ENCODE data around the gene PDE1A. TPM values are rescaled to one million over a fixed set of nuclear protein-coding genes. Genes with fewer than 3 reads are reported as not detected.

PDE1A gene
- total RNA-seq, 4 donors from 2014 or later, result 2.1 to 12.4 (median 2.8) TPM

- H3K27me3 ChIP-seq, result no peaks in the 10 kb centered on the region
- TF ChIP-seq POLR2A (IDR thresholded peaks at IDR 0.05) (no peak), CTCF (IDR thresholded peaks at IDR 0.05) (no peak)
- H3K36me3 ChIP-seq, result no peaks in the 10 kb centered on the region
- no peak for DNase-seq
- H3K27ac ChIP-seq, result no peak overlapping the region
- H3K9me3 ChIP-seq, result no peaks in the 10 kb centered on the region
- H3K4me3 ChIP-seq, result no peak overlapping the region
- no peaks in the 10 kb centered on the region for H3K4me1 ChIP-seq
Measured at GRCh38 chr2:182110347-182110746, 316.5 kb downstream of the PDE1A start.

- TF ChIP-seq POLR2A (IDR thresholded peaks at IDR 0.05), result no peak
- TF ChIP-seq CTCF (IDR thresholded peaks at IDR 0.05), result no peak
- no peaks in the 10 kb centered on the region for H3K27me3 ChIP-seq
- H3K36me3 ChIP-seq, result no peaks in the 10 kb centered on the region
- H3K4me1 ChIP-seq, result no peaks in the 10 kb centered on the region
- no peaks in the 10 kb centered on the region for H3K9me3 ChIP-seq
- H3K4me3 ChIP-seq, result no peak overlapping the region
- DNase-seq, result no peak
- no peak overlapping the region for H3K27ac ChIP-seq
Measured at GRCh38 chr2:182103526-182103925, 323.3 kb downstream of the PDE1A start.

- no peaks in the 10 kb centered on the region for H3K36me3 ChIP-seq
- no peaks in the 10 kb centered on the region for H3K9me3 ChIP-seq
- no peak for DNase-seq
- H3K27ac ChIP-seq, result no peak overlapping the region
- H3K4me3 ChIP-seq, result no peak overlapping the region
- TF ChIP-seq POLR2A (IDR thresholded peaks at IDR 0.05) (no peak), CTCF (IDR thresholded peaks at IDR 0.05) (no peak)
- no peaks in the 10 kb centered on the region for H3K27me3 ChIP-seq
- no peaks in the 10 kb centered on the region for H3K4me1 ChIP-seq
Measured at GRCh38 chr2:182101263-182101662, 325.6 kb downstream of the PDE1A start.

- DNase-seq, result no peak
- TF ChIP-seq POLR2A (IDR thresholded peaks at IDR 0.05) (no peak), CTCF (IDR thresholded peaks at IDR 0.05) (no peak)
- H3K4me3 ChIP-seq, result no peak overlapping the region
- no peaks in the 10 kb centered on the region for H3K27me3 ChIP-seq
- no peaks in the 10 kb centered on the region for H3K9me3 ChIP-seq
- no peaks in the 10 kb centered on the region for H3K4me1 ChIP-seq
- no peaks in the 10 kb centered on the region for H3K36me3 ChIP-seq
- H3K27ac ChIP-seq, result no peak overlapping the region
Measured at GRCh38 chr2:182098648-182099047, 328.2 kb downstream of the PDE1A start.

GRCh38 chr2:182097571-182098164 is 329.2 kb downstream of the PDE1A start:
- Histone ChIP-seq H3K4me1 (no peaks in the 10 kb centered on the region), H3K9me3 (no peaks in the 10 kb centered on the region), H3K4me3 (no peak overlapping the region), H3K27ac (no peak overlapping the region), H3K27me3 (no peaks in the 10 kb centered on the region), H3K36me3 (no peaks in the 10 kb centered on the region)
- no peak for DNase-seq
- no peak for TF ChIP-seq CTCF (IDR thresholded peaks at IDR 0.05)
- TF ChIP-seq POLR2A (IDR thresholded peaks at IDR 0.05), result no peak

GRCh38 chr2:182090486-182090885 is 336.4 kb downstream of the PDE1A start:
- H3K27me3 ChIP-seq, result no peaks in the 10 kb centered on the region
- no peak for DNase-seq
- no peaks in the 10 kb centered on the region for H3K9me3 ChIP-seq
- H3K4me3 ChIP-seq, result no peak overlapping the region
- H3K36me3 ChIP-seq, result no peaks in the 10 kb centered on the region
- no peaks in the 10 kb centered on the region for H3K4me1 ChIP-seq
- no peak overlapping the region for H3K27ac ChIP-seq
- no peak for TF ChIP-seq POLR2A (IDR thresholded peaks at IDR 0.05)
- TF ChIP-seq CTCF (IDR thresholded peaks at IDR 0.05), result no peak
